C4-2B (cell line): Measurements from ENCODE around the gene FBXL13.

Experiments used
- CTCF ChIP-seq: fragments of 450-650 bp; conservative IDR thresholded peaks from 2 replicates; pipeline ENCODE4 v1.5.1; 2017; ENCODE audit warnings: mild to moderate bottlenecking
- ZFX ChIP-seq: fragments of 450-650 bp; IDR thresholded peaks from 2 replicates; pipeline ENCODE4 v1.6.1; 2017

GRCh38 chr7:102813191-102814024 is 261.2 kb downstream of the FBXL13 start:
- TF ChIP-seq CTCF = no peak
- no peak for TF ChIP-seq ZFX
